ENCODE data around the gene PRKD1.
"Not testable (repeated sequence)": the region's sequence is repeated elsewhere in the genome, so short reads cannot be mapped to it uniquely, and the experiment has no call there.

DNA sequence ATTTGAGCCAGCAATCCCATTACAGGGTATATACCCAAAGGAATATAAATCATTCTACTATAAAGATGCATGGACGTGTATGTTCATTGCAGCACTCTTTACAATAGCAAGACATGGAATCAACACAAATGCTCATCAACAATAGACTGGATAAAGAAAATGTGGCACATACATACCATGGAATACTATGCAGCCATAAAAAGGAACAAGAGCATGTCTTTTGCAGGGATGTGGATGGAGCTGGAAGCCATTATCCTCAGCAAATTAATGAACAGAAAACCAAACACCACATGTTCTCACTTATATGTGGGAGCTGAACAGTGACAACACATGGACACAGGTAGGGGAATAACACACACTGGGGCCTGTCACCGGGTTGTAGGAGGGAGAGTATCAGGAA, 238.1 kb downstream of the PRKD1 start:
- not testable (repeated sequence) for TF ChIP-seq EZH2 (IDR thresholded peaks at IDR 0.05; ENCODE audit: low read length, unreplicated experiment); CTCF (conservative IDR thresholded peaks at IDR 0.05; ENCODE audit: low read depth, low read length); EZH2phosphoT487 (IDR thresholded peaks at IDR 0.05; ENCODE audit: borderline replicate concordance, low read length)
